Suprapubic skin (tissue), 4 donors: ENCODE measurements around the gene TUBGCP6.

Experiments
- EP300 ChIP-seq: sonication (generic); formaldehyde crosslinking; IDR thresholded peaks from one replicate; pipeline ENCODE4 v1.6.1; 2017; ENCODE audit warnings: antibody characterized with exemption
- POLR2A ChIP-seq, 2 donors: fragments of 450-650 bp; IDR thresholded peaks; one replicate each; pipeline ENCODE4 v1.6.1; 2017; ENCODE audit warnings: antibody characterized with exemption in 2 of 2, mild to moderate bottlenecking in 2 of 2, moderate library complexity in 2 of 2
- POLR2AphosphoS5 ChIP-seq, 3 donors: sonication (generic); formaldehyde crosslinking; IDR thresholded peaks; one replicate each; pipeline ENCODE4 v1.6.1; 2017; ENCODE audit warnings: antibody characterized with exemption in 3 of 3
- TF ChIP-seq, protein P1 (sequence below), 2 donors: fragments of 200-600 bp in 1 of 2; fragments of 450-650 bp in 1 of 2; sonication (generic) in 1 of 2; IDR thresholded peaks; one replicate each; pipeline ENCODE4 v1.5.1; 2016 to 2019; ENCODE audit warnings: antibody characterized with exemption in 2 of 2, mild to moderate bottlenecking in 1 of 2, moderate library complexity in 1 of 2

DNA sequence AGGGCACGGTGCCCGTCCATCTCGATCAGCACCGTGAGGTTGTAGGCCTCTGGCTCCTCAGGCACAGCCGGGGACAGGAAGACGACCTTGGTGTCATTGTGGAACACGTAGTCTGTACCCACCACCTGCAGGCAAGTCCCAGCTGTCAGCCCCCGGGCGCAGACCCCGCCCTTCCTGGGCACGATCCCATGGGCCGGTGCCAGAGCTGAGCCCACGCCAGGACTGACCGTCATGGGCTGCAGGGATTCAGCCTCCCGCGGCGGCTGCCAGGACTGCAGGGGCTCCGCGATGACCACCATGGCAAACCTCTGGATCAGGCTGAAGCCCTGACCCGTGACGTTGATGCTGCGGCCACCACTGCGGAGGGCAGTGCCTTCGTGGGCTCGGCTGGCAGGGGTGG is 37.1 kb upstream of the TUBGCP6 start:
- TF ChIP-seq, protein P1, sequence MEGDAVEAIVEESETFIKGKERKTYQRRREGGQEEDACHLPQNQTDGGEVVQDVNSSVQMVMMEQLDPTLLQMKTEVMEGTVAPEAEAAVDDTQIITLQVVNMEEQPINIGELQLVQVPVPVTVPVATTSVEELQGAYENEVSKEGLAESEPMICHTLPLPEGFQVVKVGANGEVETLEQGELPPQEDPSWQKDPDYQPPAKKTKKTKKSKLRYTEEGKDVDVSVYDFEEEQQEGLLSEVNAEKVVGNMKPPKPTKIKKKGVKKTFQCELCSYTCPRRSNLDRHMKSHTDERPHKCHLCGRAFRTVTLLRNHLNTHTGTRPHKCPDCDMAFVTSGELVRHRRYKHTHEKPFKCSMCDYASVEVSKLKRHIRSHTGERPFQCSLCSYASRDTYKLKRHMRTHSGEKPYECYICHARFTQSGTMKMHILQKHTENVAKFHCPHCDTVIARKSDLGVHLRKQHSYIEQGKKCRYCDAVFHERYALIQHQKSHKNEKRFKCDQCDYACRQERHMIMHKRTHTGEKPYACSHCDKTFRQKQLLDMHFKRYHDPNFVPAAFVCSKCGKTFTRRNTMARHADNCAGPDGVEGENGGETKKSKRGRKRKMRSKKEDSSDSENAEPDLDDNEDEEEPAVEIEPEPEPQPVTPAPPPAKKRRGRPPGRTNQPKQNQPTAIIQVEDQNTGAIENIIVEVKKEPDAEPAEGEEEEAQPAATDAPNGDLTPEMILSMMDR (IDR thresholded peaks at IDR 0.05), result no peak
- TF ChIP-seq POLR2A (IDR thresholded peaks at IDR 0.05) (no peak), POLR2AphosphoS5 (IDR thresholded peaks at IDR 0.05) (no peak), EP300 (no peak)
